Liver (tissue), 9 donors: ENCODE results near the gene PCDH12. TPM values are rescaled to one million over a fixed set of nuclear protein-coding genes. Genes with fewer than 3 reads are reported as not detected.
A peak's percentile ranks its signal among the peaks of the same experiment; 100 is the strongest.

Experiments used
- DNase-seq: peaks from one replicate; pipeline ENCODE4 v3.0.0-alpha.2; 2017; ENCODE audit warnings: low spot score
- H3K27ac ChIP-seq, 2 donors: one replicate each; pipeline ENCODE4 v1.7.0; 2013; ENCODE audit warnings: inconsistent platforms in 2 of 2, low read length in 2 of 2, control low read depth in 1 of 2, low read depth in 1 of 2, mild to moderate bottlenecking in 1 of 2
- H3K27me3 ChIP-seq, 4 donors: one replicate each; pipeline versions ENCODE4 v1.6.1 to v1.7.0; 2013; ENCODE audit warnings: low read length in 3 of 4, inconsistent platforms in 1 of 4, mild to moderate bottlenecking in 1 of 4, moderate library complexity in 1 of 4; ENCODE audit not compliant: control insufficient read depth in 4 of 4, insufficient read depth in 4 of 4
- H3K36me3 ChIP-seq, 4 donors: one replicate each; pipeline versions ENCODE4 v1.6.1 to v1.7.0; 2013; ENCODE audit warnings: low read length in 3 of 4, mild to moderate bottlenecking in 3 of 4, low read depth in 1 of 4, moderate library complexity in 1 of 4; ENCODE audit not compliant: control insufficient read depth in 4 of 4, insufficient read depth in 3 of 4
- H3K4me1 ChIP-seq, 4 donors: one replicate each; pipeline versions ENCODE4 v1.6.1 to v1.7.0; 2013; ENCODE audit warnings: low read length in 3 of 4, mild to moderate bottlenecking in 3 of 4, moderate library complexity in 1 of 4; ENCODE audit not compliant: control insufficient read depth in 4 of 4, insufficient read depth in 4 of 4
- H3K4me3 ChIP-seq, 3 donors: one replicate each; pipeline versions ENCODE4 v1.6.1 to v1.7.0; 2013; ENCODE audit warnings: low read length in 3 of 3, control low read depth in 1 of 3, low read depth in 1 of 3, mild to moderate bottlenecking in 1 of 3
- H3K9ac ChIP-seq, 2 donors: one replicate each; pipeline ENCODE4 v1.7.0; 2013; ENCODE audit warnings: low read length in 2 of 2, mild to moderate bottlenecking in 2 of 2, moderate library complexity in 2 of 2, control low read depth in 1 of 2, low read depth in 1 of 2
- H3K9me3 ChIP-seq, 4 donors: one replicate each; pipeline versions ENCODE4 v1.6.1 to v1.7.0; 2013; ENCODE audit warnings: low read length in 3 of 4; ENCODE audit not compliant: control insufficient read depth in 4 of 4
- ATF3 ChIP-seq: IDR thresholded peaks from 2 replicates; pipeline ENCODE4 v1.6.1; 2016; ENCODE audit warnings: antibody characterized with exemption
- CTCF ChIP-seq: fragments of 150-350 bp; IDR thresholded peaks from 2 replicates; pipeline ENCODE4 v1.5.1; 2017; ENCODE audit warnings: improper control_type of control experiment, low read depth, low read length; ENCODE audit not compliant: missing input control
- EGR1 ChIP-seq, 2 donors: IDR thresholded peaks; 2 replicates each; pipeline ENCODE4 v1.6.1; 2016 to 2018; ENCODE audit warnings: antibody characterized with exemption in 2 of 2, low read depth in 2 of 2
- FOXA1 ChIP-seq: IDR thresholded peaks from 2 replicates; pipeline ENCODE4 v1.6.1; 2016; ENCODE audit warnings: antibody characterized with exemption
- FOXA2 ChIP-seq: IDR thresholded peaks from 2 replicates; pipeline ENCODE4 v1.6.1; 2016; ENCODE audit warnings: antibody characterized with exemption
- GABPA ChIP-seq, 2 donors: IDR thresholded peaks in 1 of 2; conservative IDR thresholded peaks in 1 of 2; 2 replicates each; pipeline ENCODE4 v1.6.1; 2016; ENCODE audit warnings: antibody characterized with exemption in 2 of 2, mild to moderate bottlenecking in 1 of 2, moderate library complexity in 1 of 2
- HNF4A ChIP-seq, 2 donors: conservative IDR thresholded peaks; 2 replicates each; pipeline ENCODE4 v1.6.1; 2016; ENCODE audit warnings: antibody characterized with exemption in 2 of 2, mild to moderate bottlenecking in 2 of 2
- HNF4G ChIP-seq: IDR thresholded peaks from 2 replicates; pipeline ENCODE4 v1.6.1; 2016; ENCODE audit warnings: antibody characterized with exemption
- JUND ChIP-seq, 2 donors: IDR thresholded peaks; 2 replicates each; pipeline ENCODE4 v1.6.1; 2016; ENCODE audit warnings: antibody characterized with exemption in 2 of 2
- MAX ChIP-seq: IDR thresholded peaks from 2 replicates; pipeline ENCODE4 v1.6.1; 2016; ENCODE audit warnings: antibody characterized with exemption
- NR2F2 ChIP-seq: IDR thresholded peaks from 2 replicates; pipeline ENCODE4 v1.6.1; 2016; ENCODE audit warnings: antibody characterized with exemption
- RAD21 ChIP-seq, 2 donors: IDR thresholded peaks; 2 replicates each; pipeline ENCODE4 v1.6.1; 2016; ENCODE audit warnings: antibody characterized with exemption in 2 of 2, mild to moderate bottlenecking in 2 of 2
- REST ChIP-seq: IDR thresholded peaks from 2 replicates; pipeline ENCODE4 v1.6.1; 2016; ENCODE audit warnings: antibody characterized with exemption, mild to moderate bottlenecking
- RXRA ChIP-seq, 2 donors: IDR thresholded peaks; 2 replicates each; pipeline ENCODE4 v1.6.1; 2017 to 2018; ENCODE audit warnings: antibody characterized with exemption in 2 of 2, mild to moderate bottlenecking in 1 of 2
- SP1 ChIP-seq: IDR thresholded peaks from 2 replicates; pipeline ENCODE4 v1.6.1; 2018; ENCODE audit warnings: antibody characterized with exemption, mild to moderate bottlenecking
- TAF1 ChIP-seq: conservative IDR thresholded peaks from 2 replicates; pipeline ENCODE4 v1.6.1; 2016; ENCODE audit warnings: antibody characterized with exemption, mild to moderate bottlenecking
- YY1 ChIP-seq: IDR thresholded peaks from 2 replicates; pipeline ENCODE4 v1.6.1; 2016; ENCODE audit warnings: antibody characterized with exemption, mild to moderate bottlenecking
- ZBTB33 ChIP-seq: IDR thresholded peaks from 2 replicates; pipeline ENCODE4 v1.6.1; 2016; ENCODE audit warnings: antibody characterized with exemption
- WGBS: extraction: QIAGEN DNeasy Blood & Tissue Kit; methylation state at CpG from one replicate; pipeline ENCODE4 v1.1.7; 2013; 5-methylcytosine and 5-hydroxymethylcytosine counted together
- polyA plus RNA-seq, 2 donors: library from polyadenylated mRNA; stranded (reverse) in 1 of 2; unstranded in 1 of 2; fragments of 200-250 nt in 1 of 2; fragments of >200 nt in 1 of 2; fragmentation: Nextera tagmentation in 1 of 2; extraction: Ambion mirVana in 1 of 2; gene quantifications; one replicate each; pipeline versions ENCODE4 v1.2.1 to v1.2.3, GENCODE V29; 2013 to 2015
- total RNA-seq, 2 donors: library from RNA; depleted of rRNA; stranded (reverse); fragments of >200 nt; gene quantifications; one replicate each; pipeline ENCODE4 v1.2.3, GENCODE V29; 2014
- donor health status: healthy.
- donor health status: healthy.
- donor health status: healthy.
- donor health status: healthy.
- donor health status: healthy.

The PCDH12 gene
- total and polyA plus RNA-seq, 4 donors = 0.74 to 4.9 (median 3.8) TPM

GRCh38 chr5:141966963-141967333 lies 8.9 kb upstream of the PCDH12 start:
- TF ChIP-seq TAF1 = peak; percentile 4
- no peak for TF ChIP-seq HNF4G
- TF ChIP-seq FOXA2 = no peak
- no peak for TF ChIP-seq ZBTB33
- Histone ChIP-seq H3K27ac (peak overlapping the region; percentile 83), H3K27me3 (no peaks in the 10 kb centered on the region), H3K4me1 (peaks cover 5 to 38% (median 28%) of the 10 kb centered on the region in 4 donors), H3K4me3 (peak overlapping the region; percentile 32 to 49 (median 46)), H3K36me3 (peaks cover 0 to 2% (median 0%) of the 10 kb centered on the region in 4 donors), H3K9me3 (no peaks in the 10 kb centered on the region), H3K9ac (peak overlapping the region; percentile 11 to 20)
- no peak for DNase-seq
- 36% methylated on average over 2 of the region's 2 CpGs for WGBS

- H3K4me1 ChIP-seq = peaks cover 5 to 38% (median 28%) of the 10 kb centered on the region in 4 donors
- 55% methylated on average over 4 of the region's 4 CpGs for WGBS
- DNase-seq = no peak
- H3K4me3 ChIP-seq = peak overlapping the region; percentile 32 to 49 (median 46)
- H3K27me3 ChIP-seq = no peaks in the 10 kb centered on the region
- H3K9me3 ChIP-seq = no peaks in the 10 kb centered on the region
- peaks cover 0 to 2% (median 0%) of the 10 kb centered on the region in 4 donors for H3K36me3 ChIP-seq
- TF ChIP-seq RXRA (IDR thresholded peaks at IDR 0.05) = peak; percentile 58 to 65
- peak in 1 of 2 donors; percentile 16 for TF ChIP-seq GABPA (IDR thresholded peaks at IDR 0.05 in 1 of 2, conservative IDR thresholded peaks at IDR 0.05 in 1 of 2)
- peak; percentile 59 to 65 for TF ChIP-seq HNF4A (conservative IDR thresholded peaks at IDR 0.05)
- TF ChIP-seq HNF4G = no peak
- no peak for TF ChIP-seq FOXA1
- peak; percentile 38 for TF ChIP-seq MAX
- TF ChIP-seq ATF3 = no peak
- TF ChIP-seq RAD21 (IDR thresholded peaks at IDR 0.05) = peak in 1 of 2 donors; percentile 8
- TF ChIP-seq YY1 = no peak
- peak; percentile 67 for TF ChIP-seq NR2F2
- no peak for TF ChIP-seq REST
- peak; percentile 31 for TF ChIP-seq ZBTB33
- TF ChIP-seq JUND (IDR thresholded peaks at IDR 0.05) = peak in 1 of 2 donors; percentile 44
- peak; percentile 65 for TF ChIP-seq TAF1
- no peak for TF ChIP-seq FOXA2
- no peak for TF ChIP-seq CTCF
- TF ChIP-seq SP1 = peak; percentile 74
- TF ChIP-seq EGR1 (IDR thresholded peaks at IDR 0.05; ENCODE audit: low read depth in 2 of 2) = no peak
- H3K9ac ChIP-seq = peak overlapping the region in 1 of 2 donors; percentile 11
- peak overlapping the region; percentile 83 for H3K27ac ChIP-seq
These were observed 8.4 kb upstream of the PCDH12 start for GRCh38 chr5:141966275-141966962.
